Stimulated activated CD4-positive, alpha-beta T cell treated with anti-CD3 and anti-CD28 coated beads, TNF-alpha, amount 100 ng/mL, for 1 hour (primary cell): ENCODE results near the gene KLHL30.

ENCODE experiments used
- DNase-seq, 3 donors: peaks; one replicate each; pipeline ENCODE4 v3.0.0-alpha.2; 2020; ENCODE audit warnings: low read depth in 3 of 3, low spot score in 1 of 3

The KLHL30 gene

GRCh38 chr2:238117199-238118154 is 21.0 kb upstream of the KLHL30 start:
- no peak for DNase-seq

GRCh38 chr2:238119756-238120462 is 18.6 kb upstream of the KLHL30 start:
- DNase-seq, result no peak

GRCh38 chr2:238120463-238121298 is 17.8 kb upstream of the KLHL30 start:
- DNase-seq, result no peak

- no peak for DNase-seq
Measured at GRCh38 chr2:238121511-238122286, 16.8 kb upstream of the KLHL30 start.

GRCh38 chr2:238122287-238123217 is 15.9 kb upstream of the KLHL30 start:
- no peak for DNase-seq

GRCh38 chr2:238123218-238123971 is 15.1 kb upstream of the KLHL30 start:
- no peak for DNase-seq

GRCh38 chr2:238123991-238124470 is 14.4 kb upstream of the KLHL30 start:
- DNase-seq, result no peak

GRCh38 chr2:238124488-238125126 is 13.9 kb upstream of the KLHL30 start:
- no peak for DNase-seq

- DNase-seq, result no peak
Measured at GRCh38 chr2:238125127-238125885, 13.2 kb upstream of the KLHL30 start.

GRCh38 chr2:238126338-238126737 is 12.1 kb upstream of the KLHL30 start:
- DNase-seq, result no peak

GRCh38 chr2:238126775-238127164 is 11.7 kb upstream of the KLHL30 start:
- no peak for DNase-seq

GRCh38 chr2:238127165-238128060 is 11.1 kb upstream of the KLHL30 start:
- no peak for DNase-seq

- DNase-seq, result no peak
Measured at GRCh38 chr2:238128061-238128440, 10.4 kb upstream of the KLHL30 start.

GRCh38 chr2:238128534-238129001 is 9.9 kb upstream of the KLHL30 start:
- no peak for DNase-seq

- no peak for DNase-seq
Measured at GRCh38 chr2:238129166-238130010, 9.1 kb upstream of the KLHL30 start.
